ENCODE measurements around the gene TMCO5A. TPM values are rescaled to one million over a fixed set of nuclear protein-coding genes. Genes with fewer than 3 reads are reported as not detected.

The TMCO5A gene
- total RNA-seq, 1 experiment from 2014 or later: not detected

- Histone ChIP-seq H2AFZ (no peak overlapping the region), H3K79me2 (ENCODE audit: low read depth) (no peaks in the 10 kb centered on the region), H3K36me3 (ENCODE audit: low read depth) (no peaks in the 10 kb centered on the region), H3K4me1 (replicated peaks; ENCODE audit: insufficient read depth) (no peaks in the 10 kb centered on the region), H3K4me3 (no peak overlapping the region), H3K9me2 (ENCODE audit: insufficient read depth) (no peaks in the 10 kb centered on the region), H4K20me1 (ENCODE audit: insufficient read depth) (no peaks in the 10 kb centered on the region), H3K4me2 (no peak overlapping the region), H3K9me3 (ENCODE audit: insufficient read depth, low read depth) (no peaks in the 10 kb centered on the region), H3K27me3 (ENCODE audit: insufficient read depth, low read depth) (no peaks in the 10 kb centered on the region), H3K27ac (no peak overlapping the region), H3F3A (ENCODE audit: insufficient read depth, low read depth) (no peaks in the 10 kb centered on the region)
- BruUV-seq (replicated peaks): no TSS peak
- no peak for TF ChIP-seq EZH2 (IDR thresholded peaks at IDR 0.05; ENCODE audit: low read depth)
- TF ChIP-seq, protein P1, sequence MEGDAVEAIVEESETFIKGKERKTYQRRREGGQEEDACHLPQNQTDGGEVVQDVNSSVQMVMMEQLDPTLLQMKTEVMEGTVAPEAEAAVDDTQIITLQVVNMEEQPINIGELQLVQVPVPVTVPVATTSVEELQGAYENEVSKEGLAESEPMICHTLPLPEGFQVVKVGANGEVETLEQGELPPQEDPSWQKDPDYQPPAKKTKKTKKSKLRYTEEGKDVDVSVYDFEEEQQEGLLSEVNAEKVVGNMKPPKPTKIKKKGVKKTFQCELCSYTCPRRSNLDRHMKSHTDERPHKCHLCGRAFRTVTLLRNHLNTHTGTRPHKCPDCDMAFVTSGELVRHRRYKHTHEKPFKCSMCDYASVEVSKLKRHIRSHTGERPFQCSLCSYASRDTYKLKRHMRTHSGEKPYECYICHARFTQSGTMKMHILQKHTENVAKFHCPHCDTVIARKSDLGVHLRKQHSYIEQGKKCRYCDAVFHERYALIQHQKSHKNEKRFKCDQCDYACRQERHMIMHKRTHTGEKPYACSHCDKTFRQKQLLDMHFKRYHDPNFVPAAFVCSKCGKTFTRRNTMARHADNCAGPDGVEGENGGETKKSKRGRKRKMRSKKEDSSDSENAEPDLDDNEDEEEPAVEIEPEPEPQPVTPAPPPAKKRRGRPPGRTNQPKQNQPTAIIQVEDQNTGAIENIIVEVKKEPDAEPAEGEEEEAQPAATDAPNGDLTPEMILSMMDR (conservative IDR thresholded peaks at IDR 0.05): peak; percentile 74
- POLR2A ChIA-PET (ENCODE audit: unreplicated experiment): interaction anchor here (0.6 kb wide), 1 partner anchor 257 kb away, joined by 6 read pairs; the partner anchor contains the start of gene SPRED1
- DNase-seq: peak in 1 of 2 experiments; percentile 28
- intact Hi-C loops (cut with micrococcal nuclease; ENCODE audit: unreplicated experiment): loop anchor here (1.0 to 5.0 kb wide), 5 partner anchors 359 to 707 kb away; no protein-coding TSS in a partner anchor
- CTCF ChIA-PET: interaction anchor here (0.5 to 0.7 kb wide), 5 partner anchors 11 to 358 kb away, joined by 3 to 6 read pairs (median 3); no protein-coding TSS in a partner anchor
Observed at GRCh38 chr15:37995461-37996347, 61.3 kb downstream of the TMCO5A start.
